ENCODE measurements around the gene EMSY. TPM values are rescaled to one million over a fixed set of nuclear protein-coding genes. Genes with fewer than 3 reads are reported as not detected.

EMSY gene
- total and polyA plus RNA-seq, 8 donors = 3.7 to 185 (median 17.3) TPM

DNA sequence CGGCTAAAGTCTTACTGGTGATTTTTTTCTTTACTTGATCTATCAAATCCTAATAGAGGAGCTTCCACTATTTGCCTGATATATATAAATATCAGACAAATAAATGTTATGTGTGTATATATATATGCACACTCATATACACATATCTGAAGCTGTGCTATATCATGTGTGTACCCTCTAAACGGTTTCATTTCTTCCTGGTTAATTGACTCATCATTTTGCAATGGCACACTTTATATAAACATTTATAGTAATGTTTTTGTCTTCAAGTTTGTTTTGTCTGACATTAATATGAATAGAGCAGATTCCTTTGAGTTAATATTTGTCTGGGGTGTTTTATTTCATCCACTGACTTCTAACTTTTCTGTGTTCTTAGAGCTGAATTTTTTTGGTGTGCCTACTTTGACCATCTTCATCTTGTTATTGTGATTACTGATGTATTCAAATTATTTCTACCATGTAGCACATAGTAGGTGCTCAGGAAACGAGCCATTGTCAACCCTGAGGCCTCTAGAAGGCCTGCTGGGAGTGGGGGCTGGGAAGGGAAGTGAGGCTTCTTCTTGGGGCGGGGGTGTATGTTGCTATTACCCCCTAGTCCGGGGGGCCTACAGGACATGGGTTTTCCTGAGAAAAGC is 143.1 kb downstream of the EMSY start:
- intact Hi-C loops (cut with DNase I; ENCODE audit: low total_unique reads) = no loop called here
- no peak for TF ChIP-seq CTCF (IDR thresholded peaks at IDR 0.05)
- no peak for TF ChIP-seq POLR2AphosphoS5 (IDR thresholded peaks at IDR 0.05)
- no peak for TF ChIP-seq POLR2A (IDR thresholded peaks at IDR 0.05)
- TF ChIP-seq EP300 (IDR thresholded peaks at IDR 0.05) = no peak
- no peaks in the 10 kb centered on the region for H3K27me3 ChIP-seq
- WGBS, 5 donors = 57 to 66% (median 65%) methylated on average over 5 of the region's 5 CpGs
- H3K4me3 ChIP-seq = no peak overlapping the region
- H3K27ac ChIP-seq = peak overlapping the region in 4 of 5 donors; percentile 59 to 72 (median 64)
- no peaks in the 10 kb centered on the region for H3K9me3 ChIP-seq
- no peaks in the 10 kb centered on the region for H3K36me3 ChIP-seq
- no peak for DNase-seq
- peaks cover 0 to 7% (median 0%) of the 10 kb centered on the region in 4 donors for H3K4me1 ChIP-seq

DNA sequence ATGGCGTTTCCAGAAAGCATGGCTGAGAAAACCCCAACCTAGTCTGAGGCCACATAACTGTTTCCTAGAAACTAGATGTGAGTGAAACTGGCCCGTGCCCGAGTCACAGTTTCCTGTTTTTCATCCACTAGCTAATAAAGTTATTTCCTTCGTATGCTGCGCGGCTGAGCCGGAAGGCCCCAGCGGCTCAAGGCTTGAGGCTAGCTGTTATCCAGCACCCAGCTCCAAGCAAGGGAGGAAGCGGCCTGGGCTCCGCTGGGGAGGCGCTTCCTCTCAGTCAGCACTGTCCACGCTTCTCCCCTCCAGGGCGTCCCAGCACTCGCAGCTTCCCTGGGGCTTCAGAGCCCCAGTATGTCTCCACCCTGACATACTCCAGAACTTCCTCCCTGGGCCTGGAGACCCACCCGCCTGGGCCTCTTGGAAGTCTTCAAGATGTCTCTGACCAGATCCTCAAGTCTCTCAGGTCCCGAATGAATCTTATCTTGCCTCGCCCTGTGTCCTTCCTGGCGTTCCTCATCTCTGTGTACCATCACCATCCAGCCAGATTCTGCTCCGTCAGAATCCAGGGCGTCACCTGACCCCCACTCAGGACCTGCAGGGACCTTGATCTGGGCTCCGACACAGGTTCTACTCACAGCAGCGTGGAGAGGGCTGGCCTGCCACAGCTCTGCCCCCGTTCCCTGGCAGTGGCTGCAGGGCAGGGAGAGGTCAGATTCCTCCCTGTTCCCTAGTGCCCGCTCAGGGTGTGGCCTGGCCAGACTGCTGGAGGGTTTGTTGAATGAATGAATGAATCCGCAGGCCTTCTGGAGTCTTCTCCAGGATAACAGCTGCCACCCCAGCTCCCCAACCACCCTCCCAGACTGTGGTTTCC is 143.9 kb downstream of the EMSY start:
- H3K27ac ChIP-seq = peak overlapping the region in 4 of 5 donors; percentile 59 to 72 (median 64)
- H3K36me3 ChIP-seq = no peaks in the 10 kb centered on the region
- H3K9me3 ChIP-seq = no peaks in the 10 kb centered on the region
- intact Hi-C loops (cut with DNase I; ENCODE audit: low total_unique reads) = no loop called here
- TF ChIP-seq POLR2AphosphoS5 (IDR thresholded peaks at IDR 0.05) (no peak), POLR2A (IDR thresholded peaks at IDR 0.05) (no peak), EP300 (IDR thresholded peaks at IDR 0.05) (no peak), CTCF (IDR thresholded peaks at IDR 0.05) (no peak)
- DNase-seq = peak; percentile 42 to 74
- H3K27me3 ChIP-seq = no peaks in the 10 kb centered on the region
- H3K4me3 ChIP-seq = no peak overlapping the region
- peaks cover 0 to 7% (median 0%) of the 10 kb centered on the region in 4 donors for H3K4me1 ChIP-seq
- WGBS, 5 donors = 62 to 82% (median 67%) methylated on average over 23 to 25 of the region's 25 CpGs

GRCh38 chr11:76589477-76589876 is 144.7 kb downstream of the EMSY start:
- no peak for DNase-seq
- H3K36me3 ChIP-seq = no peaks in the 10 kb centered on the region
- 91 to 100% (median 94%) methylated on average over 4 to 10 of the region's 10 CpGs for WGBS, 5 donors
- H3K4me3 ChIP-seq = no peak overlapping the region
- H3K27me3 ChIP-seq = no peaks in the 10 kb centered on the region
- H3K27ac ChIP-seq = peak overlapping the region in 2 of 5 donors; percentile 61 to 72
- peaks cover 0 to 7% (median 0%) of the 10 kb centered on the region in 4 donors for H3K4me1 ChIP-seq
- H3K9me3 ChIP-seq = no peaks in the 10 kb centered on the region
- intact Hi-C loops (cut with DNase I; ENCODE audit: low total_unique reads) = no loop called here
- no peak for TF ChIP-seq POLR2A (IDR thresholded peaks at IDR 0.05)
- no peak for TF ChIP-seq EP300 (IDR thresholded peaks at IDR 0.05)
- no peak for TF ChIP-seq CTCF (IDR thresholded peaks at IDR 0.05)
- TF ChIP-seq POLR2AphosphoS5 (IDR thresholded peaks at IDR 0.05) = no peak

DNA sequence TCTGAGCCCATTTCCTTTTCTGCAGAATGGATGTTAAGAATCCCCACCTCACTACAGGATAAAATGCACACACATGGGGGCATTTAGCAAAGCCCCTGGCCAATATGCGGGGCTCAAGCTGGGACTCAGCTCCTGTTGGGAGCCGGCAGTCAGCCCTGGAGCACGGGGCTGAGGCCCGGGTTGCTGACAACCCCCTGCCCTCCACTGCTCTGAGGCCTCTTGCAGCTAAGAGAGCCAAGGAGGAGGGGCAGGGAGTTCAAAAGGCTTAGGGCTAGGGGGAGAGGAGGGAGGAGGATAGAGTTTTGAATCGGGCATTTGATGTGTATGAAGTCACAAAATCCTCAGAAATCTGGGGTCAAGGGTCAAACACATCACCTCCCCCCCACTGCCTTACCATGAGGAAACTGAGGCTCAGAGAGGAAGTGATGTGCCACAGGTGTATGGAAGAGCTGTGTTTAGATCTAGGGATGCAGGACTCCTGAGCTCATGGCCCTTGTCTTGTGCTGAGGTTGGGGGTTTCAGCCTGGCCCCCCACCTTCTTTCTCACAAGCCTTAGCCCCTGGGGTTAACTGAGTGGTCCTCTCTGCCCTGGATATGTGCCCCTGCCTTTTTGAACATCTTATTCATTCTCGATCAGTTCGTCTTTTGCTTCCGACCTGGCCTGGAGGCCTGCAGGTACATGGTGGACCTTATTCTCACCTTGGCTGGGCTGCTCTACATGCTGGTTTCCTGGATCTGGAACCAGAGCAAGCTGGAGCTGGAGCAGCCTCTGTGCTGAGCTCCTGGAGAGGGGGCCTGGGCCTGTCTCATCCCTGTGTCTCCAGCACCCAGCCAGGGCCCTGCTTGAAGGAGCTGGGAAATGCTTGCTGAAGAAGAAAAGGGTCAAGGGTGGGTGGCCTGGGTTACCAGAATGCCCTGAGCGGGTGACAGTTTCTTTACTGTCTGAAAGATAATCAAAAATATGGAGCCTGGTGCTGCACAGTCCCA is 145.4 kb downstream of the EMSY start:
- WGBS, 5 donors = 78 to 89% (median 85%) methylated on average over 9 of the region's 9 CpGs

More for the DNA sequence above, 145.4 kb downstream of the EMSY start:
- H3K27ac ChIP-seq = no peak overlapping the region
- TF ChIP-seq POLR2AphosphoS5 (IDR thresholded peaks at IDR 0.05) = no peak
- no peak for TF ChIP-seq EP300 (IDR thresholded peaks at IDR 0.05)
- TF ChIP-seq CTCF (IDR thresholded peaks at IDR 0.05) = no peak
- no peak for TF ChIP-seq POLR2A (IDR thresholded peaks at IDR 0.05)
- DNase-seq = no peak
- H3K27me3 ChIP-seq = no peaks in the 10 kb centered on the region
- no peaks in the 10 kb centered on the region for H3K9me3 ChIP-seq
- no peaks in the 10 kb centered on the region for H3K36me3 ChIP-seq
- H3K4me1 ChIP-seq = peaks cover 0 to 7% (median 0%) of the 10 kb centered on the region in 4 donors
- intact Hi-C loops (cut with DNase I; ENCODE audit: low total_unique reads) = no loop called here
- H3K4me3 ChIP-seq = no peak overlapping the region
